ENCODE data around the gene F2R.
A peak's percentile ranks its signal among the peaks of the same experiment; 100 is the strongest.

Gene F2R

DNA sequence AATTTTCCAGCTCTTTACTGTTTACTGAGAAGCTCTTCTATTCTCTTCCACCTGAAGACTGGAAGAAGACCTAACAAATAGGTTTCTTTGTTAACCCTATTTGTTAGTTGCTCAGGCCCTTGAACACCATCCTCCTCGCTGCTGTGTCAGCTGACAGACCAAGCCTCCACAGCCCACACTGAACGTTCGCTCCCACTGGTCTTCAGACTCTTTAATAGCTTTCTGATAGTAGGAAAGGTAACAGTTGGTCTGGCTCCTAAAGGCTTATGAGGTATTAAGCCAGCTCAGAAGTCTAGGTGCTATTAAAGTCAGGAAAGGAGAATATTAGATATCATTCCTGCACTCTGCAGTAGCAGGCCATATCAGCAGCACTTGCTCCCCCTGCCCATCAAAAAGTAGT, 23.3 kb upstream of the F2R start:
- H3K4me2 ChIP-seq (ENCODE audit: low read length), result peak overlapping the region; percentile 78; the same call in 1 of the 2 replicates
- no peak overlapping the region for H3K9ac ChIP-seq (ENCODE audit: low read length)
- peaks cover 31% of the 10 kb centered on the region for H3K4me1 ChIP-seq (ENCODE audit: low read length)
- H3K79me2 ChIP-seq (ENCODE audit: low read length), result no peaks in the 10 kb centered on the region
- H2AFZ ChIP-seq (ENCODE audit: low read depth, low read length), result no peak overlapping the region
- no peak for TF ChIP-seq EZH2phosphoT487 (IDR thresholded peaks at IDR 0.05; ENCODE audit: low read depth)
- TF ChIP-seq CTCF (IDR thresholded peaks at IDR 0.05; ENCODE audit: low read depth, low read length), result no peak
- H4K20me1 ChIP-seq (ENCODE audit: insufficient read depth, low read length), result no peaks in the 10 kb centered on the region
- H3K4me3 ChIP-seq (ENCODE audit: low read length), result no peak overlapping the region
- no peaks in the 10 kb centered on the region for H3K36me3 ChIP-seq (replicated peaks; ENCODE audit: low read depth, low read length)
- no peaks in the 10 kb centered on the region for H3K9me3 ChIP-seq (ENCODE audit: insufficient read depth, low read length)
- H3K27ac ChIP-seq (ENCODE audit: low read length), result no peak overlapping the region
- H3K27me3 ChIP-seq (ENCODE audit: low read depth, low read length), result peaks cover 5% of the 10 kb centered on the region; the same call in 1 of the 2 replicates

DNA sequence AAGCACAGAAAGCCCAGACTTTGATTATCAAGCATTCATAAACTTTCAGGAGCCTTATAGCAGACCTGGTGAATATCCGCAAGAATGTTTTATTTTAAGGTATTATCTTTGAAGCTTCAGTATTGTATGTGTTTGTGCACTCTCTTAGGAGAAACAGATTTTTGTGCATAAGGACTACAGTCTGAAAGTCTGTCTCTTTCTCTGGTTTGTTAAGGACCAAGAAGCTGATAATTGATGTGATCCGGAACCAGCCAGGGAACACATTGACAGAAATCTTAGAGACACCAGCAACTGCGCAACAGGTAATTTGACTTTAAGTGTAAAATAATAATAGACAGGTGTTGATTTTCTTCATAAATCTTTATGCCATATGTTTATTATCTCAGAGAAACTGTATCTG, 22.8 kb upstream of the F2R start:
- H4K20me1 ChIP-seq (ENCODE audit: insufficient read depth, low read length), result no peaks in the 10 kb centered on the region
- H3K36me3 ChIP-seq (replicated peaks; ENCODE audit: low read depth, low read length), result no peaks in the 10 kb centered on the region
- no peaks in the 10 kb centered on the region for H3K79me2 ChIP-seq (ENCODE audit: low read length)
- H3K4me1 ChIP-seq (ENCODE audit: low read length), result peaks cover 31% of the 10 kb centered on the region
- TF ChIP-seq CTCF (IDR thresholded peaks at IDR 0.05; ENCODE audit: low read depth, low read length), result no peak
- TF ChIP-seq EZH2phosphoT487 (IDR thresholded peaks at IDR 0.05; ENCODE audit: low read depth), result no peak
- no peaks in the 10 kb centered on the region for H3K9me3 ChIP-seq (ENCODE audit: insufficient read depth, low read length)
- H3K4me3 ChIP-seq (ENCODE audit: low read length), result no peak overlapping the region
- H3K9ac ChIP-seq (ENCODE audit: low read length), result no peak overlapping the region
- no peak overlapping the region for H3K27ac ChIP-seq (ENCODE audit: low read length)
- no peak overlapping the region for H2AFZ ChIP-seq (ENCODE audit: low read depth, low read length)
- peaks cover 5% of the 10 kb centered on the region; the same call in 1 of the 2 replicates for H3K27me3 ChIP-seq (ENCODE audit: low read depth, low read length)
- no peak overlapping the region for H3K4me2 ChIP-seq (ENCODE audit: low read length)

DNA sequence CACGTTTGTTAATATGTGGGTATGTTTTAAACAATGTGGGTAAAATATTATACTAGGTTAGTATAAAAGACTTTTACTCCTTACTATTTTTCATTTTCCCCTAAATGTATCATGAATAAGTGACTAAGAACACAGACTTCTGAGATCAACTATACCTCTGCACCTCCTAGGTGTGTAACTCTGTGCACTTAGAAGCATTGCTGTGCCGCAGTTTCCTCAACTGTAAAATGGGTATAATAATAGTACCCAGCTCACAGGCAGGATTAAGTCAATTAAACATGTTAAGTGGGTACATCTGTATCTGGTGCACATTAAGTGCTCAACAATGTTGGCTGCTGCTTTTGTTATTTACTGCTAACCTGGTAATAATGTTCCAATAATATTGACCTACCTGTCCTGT, 21.6 kb upstream of the F2R start:
- TF ChIP-seq CTCF (IDR thresholded peaks at IDR 0.05; ENCODE audit: low read depth, low read length) (no peak), EZH2phosphoT487 (IDR thresholded peaks at IDR 0.05; ENCODE audit: low read depth) (no peak)
- Histone ChIP-seq H3K4me2 (ENCODE audit: low read length) (no peak overlapping the region), H3K9ac (ENCODE audit: low read length) (no peak overlapping the region), H3K36me3 (replicated peaks; ENCODE audit: low read depth, low read length) (no peaks in the 10 kb centered on the region), H3K27ac (ENCODE audit: low read length) (no peak overlapping the region), H3K79me2 (ENCODE audit: low read length) (no peaks in the 10 kb centered on the region), H3K27me3 (ENCODE audit: low read depth, low read length) (peaks cover 5% of the 10 kb centered on the region; the same call in 1 of the 2 replicates), H3K4me3 (ENCODE audit: low read length) (no peak overlapping the region), H2AFZ (ENCODE audit: low read depth, low read length) (no peak overlapping the region), H4K20me1 (ENCODE audit: insufficient read depth, low read length) (no peaks in the 10 kb centered on the region), H3K4me1 (ENCODE audit: low read length) (peaks cover 31% of the 10 kb centered on the region), H3K9me3 (ENCODE audit: insufficient read depth, low read length) (no peaks in the 10 kb centered on the region)

DNA sequence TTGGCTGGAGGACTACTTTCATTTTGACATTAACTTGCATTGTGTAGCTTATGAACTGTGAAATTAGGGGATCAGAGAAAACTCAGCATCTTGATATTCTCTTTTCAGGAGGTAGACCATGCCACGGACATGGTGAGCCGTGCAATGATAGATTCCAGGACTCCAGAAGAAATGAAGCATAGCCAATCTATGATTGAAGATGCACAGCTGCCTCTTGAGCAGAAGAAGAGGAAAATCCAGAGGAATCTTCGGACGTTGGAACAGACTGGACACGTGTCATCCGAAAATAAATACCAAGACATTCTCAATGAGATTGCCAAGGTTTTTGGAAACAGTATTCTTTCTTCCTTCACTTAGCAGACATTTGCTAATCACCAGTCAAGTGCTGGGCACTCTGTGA, 20.6 kb upstream of the F2R start:
- Histone ChIP-seq H3K4me3 (ENCODE audit: low read length) (no peak overlapping the region), H3K4me2 (ENCODE audit: low read length) (peak overlapping the region; percentile 56), H3K79me2 (ENCODE audit: low read length) (no peaks in the 10 kb centered on the region), H3K36me3 (replicated peaks; ENCODE audit: low read depth, low read length) (no peaks in the 10 kb centered on the region), H3K27me3 (ENCODE audit: low read depth, low read length) (peaks cover 5% of the 10 kb centered on the region; the same call in 1 of the 2 replicates), H2AFZ (ENCODE audit: low read depth, low read length) (no peak overlapping the region), H3K9me3 (ENCODE audit: insufficient read depth, low read length) (no peaks in the 10 kb centered on the region), H3K9ac (ENCODE audit: low read length) (no peak overlapping the region), H3K27ac (ENCODE audit: low read length) (no peak overlapping the region), H3K4me1 (ENCODE audit: low read length) (peaks cover 36% of the 10 kb centered on the region), H4K20me1 (ENCODE audit: insufficient read depth, low read length) (no peaks in the 10 kb centered on the region)
- TF ChIP-seq CTCF (IDR thresholded peaks at IDR 0.05; ENCODE audit: low read depth, low read length) (no peak), EZH2phosphoT487 (IDR thresholded peaks at IDR 0.05; ENCODE audit: low read depth) (no peak)

All from OCI-LY3 (cell line).